ENCODE data around the gene GDE1.

- TF ChIP-seq, protein P1, sequence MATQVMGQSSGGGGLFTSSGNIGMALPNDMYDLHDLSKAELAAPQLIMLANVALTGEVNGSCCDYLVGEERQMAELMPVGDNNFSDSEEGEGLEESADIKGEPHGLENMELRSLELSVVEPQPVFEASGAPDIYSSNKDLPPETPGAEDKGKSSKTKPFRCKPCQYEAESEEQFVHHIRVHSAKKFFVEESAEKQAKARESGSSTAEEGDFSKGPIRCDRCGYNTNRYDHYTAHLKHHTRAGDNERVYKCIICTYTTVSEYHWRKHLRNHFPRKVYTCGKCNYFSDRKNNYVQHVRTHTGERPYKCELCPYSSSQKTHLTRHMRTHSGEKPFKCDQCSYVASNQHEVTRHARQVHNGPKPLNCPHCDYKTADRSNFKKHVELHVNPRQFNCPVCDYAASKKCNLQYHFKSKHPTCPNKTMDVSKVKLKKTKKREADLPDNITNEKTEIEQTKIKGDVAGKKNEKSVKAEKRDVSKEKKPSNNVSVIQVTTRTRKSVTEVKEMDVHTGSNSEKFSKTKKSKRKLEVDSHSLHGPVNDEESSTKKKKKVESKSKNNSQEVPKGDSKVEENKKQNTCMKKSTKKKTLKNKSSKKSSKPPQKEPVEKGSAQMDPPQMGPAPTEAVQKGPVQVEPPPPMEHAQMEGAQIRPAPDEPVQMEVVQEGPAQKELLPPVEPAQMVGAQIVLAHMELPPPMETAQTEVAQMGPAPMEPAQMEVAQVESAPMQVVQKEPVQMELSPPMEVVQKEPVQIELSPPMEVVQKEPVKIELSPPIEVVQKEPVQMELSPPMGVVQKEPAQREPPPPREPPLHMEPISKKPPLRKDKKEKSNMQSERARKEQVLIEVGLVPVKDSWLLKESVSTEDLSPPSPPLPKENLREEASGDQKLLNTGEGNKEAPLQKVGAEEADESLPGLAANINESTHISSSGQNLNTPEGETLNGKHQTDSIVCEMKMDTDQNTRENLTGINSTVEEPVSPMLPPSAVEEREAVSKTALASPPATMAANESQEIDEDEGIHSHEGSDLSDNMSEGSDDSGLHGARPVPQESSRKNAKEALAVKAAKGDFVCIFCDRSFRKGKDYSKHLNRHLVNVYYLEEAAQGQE (IDR thresholded peaks at IDR 0.05; ENCODE audit: insufficient read depth in 1 of 2, low read depth in 2 of 2, low read length in 2 of 2), result no peak
- TF ChIP-seq TAF1 (IDR thresholded peaks at IDR 0.05; ENCODE audit: borderline replicate concordance, insufficient read depth, low read length), result no peak
- no peak for TF ChIP-seq POLR2AphosphoS5 (IDR thresholded peaks at IDR 0.05; ENCODE audit: low read depth, low read length)
- no peak for TF ChIP-seq SIN3A (IDR thresholded peaks at IDR 0.05; ENCODE audit: borderline replicate concordance, insufficient read depth, low read length)
These were observed 4.3 kb downstream of the GDE1 start for GRCh38 chr16:19517424-19518089.

Measured in PFSK-1 (cell line).